ENCODE measurements around the gene PGAP6. TPM values are rescaled to one million over a fixed set of nuclear protein-coding genes. Genes with fewer than 3 reads are reported as not detected.

The PGAP6 gene
- total and polyA plus RNA-seq, 2 of the 4 experiments (the other 2 are of a cell fraction), result 49.1 to 124 TPM

GRCh38 chr16:346587-346986 lies 35.2 kb downstream of the PGAP6 start:
- no TSS peak for BruUV-seq (replicated peaks)
- intact Hi-C loops (cut with micrococcal nuclease), result no loop called here
- ATAC-seq (ENCODE audit: low read depth), result peak; percentile 70
- dilution Hi-C loops (cut with HindIII; ENCODE audit: low sequenced_read_pairs, unreplicated experiment), result no loop called here
- no peak overlapping the region for H3K23ac ChIP-seq (ENCODE audit: low read depth, low read length)
- H3K9me3 ChIP-seq (ENCODE audit: control insufficient read depth, insufficient read depth, low read length), result no peaks in the 10 kb centered on the region
- in situ Hi-C loops (cut with MboI; ENCODE audit: low sequenced_read_pairs), result no loop called here
- WGBS, 2 experiments (ENCODE audit: extremely low coverage in 2 of 2, insufficient read length in 1 of 2), result 95% methylated on average over 9 of the region's 15 CpGs; no CpG with 5 or more reads in 1 of the 2 experiments
- peaks cover 21% of the 10 kb centered on the region for H3K36me3 ChIP-seq (ENCODE audit: control insufficient read depth, insufficient read depth, low read length)
- H3K79me1 ChIP-seq (ENCODE audit: low read depth in 1 of 2, low read length in 2 of 2), result peaks cover 54 to 89% of the 10 kb centered on the region in 2 experiments
- no peak overlapping the region for H2AFZ ChIP-seq (replicated peaks; ENCODE audit: low read length, poor library complexity)
- no peak for TF ChIP-seq CTCF (conservative IDR thresholded peaks at IDR 0.05; ENCODE audit: low read depth, low read length)
- 0 out of 2 replicates have a peak, but pooled peaks have one; percentile 13 for TF ChIP-seq FOS (IDR thresholded peaks at IDR 0.05; ENCODE audit: low read depth, low read length)
- no peak overlapping the region for H2BK120ac ChIP-seq (ENCODE audit: low read depth, low read length)
- no peak overlapping the region for H3K4me2 ChIP-seq (ENCODE audit: low read depth, low read length)
- H2BK20ac ChIP-seq (ENCODE audit: low read depth, low read length), result no peak overlapping the region
- peak overlapping the region; percentile 16 for H2BK5ac ChIP-seq (ENCODE audit: low read depth, low read length, poor library complexity, severe bottlenecking)
- CTCF ChIA-PET, result no interaction called here
- H2AK9ac ChIP-seq (replicated peaks; ENCODE audit: low read depth, low read length, poor library complexity), result peak overlapping the region; percentile 69
- POLR2A ChIA-PET (ENCODE audit: unreplicated experiment), result no interaction called here
- no peak overlapping the region for H3K4ac ChIP-seq (ENCODE audit: low read depth, low read length)
- 0 out of 4 replicates have a peak overlapping the region, but pooled peaks of 1 of the 2 experiments have one; percentile 20 for H4K8ac ChIP-seq (ENCODE audit: low read depth in 2 of 2, low read length in 2 of 2)
- H3K4me1 ChIP-seq (ENCODE audit: control insufficient read depth, insufficient read depth, low read length), result peaks cover 7% of the 10 kb centered on the region
- H3K14ac ChIP-seq (replicated peaks; ENCODE audit: low read depth, low read length), result 0 out of 2 replicates have a peak overlapping the region, but pooled peaks have one; percentile 3
- no peak overlapping the region for H2AK5ac ChIP-seq (ENCODE audit: low read depth, low read length)
- peaks cover 12% of the 10 kb centered on the region for H3K9me1 ChIP-seq (ENCODE audit: insufficient read depth, low read length)
- H4K91ac ChIP-seq (ENCODE audit: insufficient read depth, low read depth, low read length), result no peak overlapping the region
- no peaks in the 10 kb centered on the region for H3K27me3 ChIP-seq (ENCODE audit: control insufficient read depth, insufficient read depth, low read length)
- no peak overlapping the region for H3K56ac ChIP-seq (ENCODE audit: extremely low read depth, insufficient read depth, low read length)
- H3K18ac ChIP-seq (ENCODE audit: low read depth, low read length), result no peak overlapping the region
- peaks cover 66% of the 10 kb centered on the region for H4K20me1 ChIP-seq (ENCODE audit: insufficient read depth, low read length)
- H3K27ac ChIP-seq (ENCODE audit: insufficient read depth, low read length), result no peak overlapping the region
- peak; percentile 68 for DNase-seq
- no peak overlapping the region for H4K5ac ChIP-seq (ENCODE audit: low read depth, low read length)
- H2BK15ac ChIP-seq (ENCODE audit: low read depth, low read length), result no peak overlapping the region
- H3K9ac ChIP-seq (ENCODE audit: low read depth, low read length), result no peak overlapping the region
- H3K4me3 ChIP-seq (ENCODE audit: insufficient read depth, low read depth, low read length), result no peak overlapping the region
